Endothelial cell of umbilical vein (primary cell): ENCODE measurements around the gene IP6K3. TPM values are rescaled to one million over a fixed set of nuclear protein-coding genes. Genes with fewer than 3 reads are reported as not detected.

Source experiments
- BruUV-seq: library from RNA; stranded (reverse); fragments of 400-500 nt; replicated peaks from 2 replicates; lab custom pipeline; 2021; lab: Mats Ljungman, UMichigan
- CTCF ChIA-PET: fragments of 300-600, 350-600 bp; sonication (Branson Sonifier 250); formaldehyde crosslinking; loops from one replicate; lab custom pipeline; 2021; ENCODE audit warnings: antibody characterized with exemption, inconsistent platforms; lab: Charles Lee
- POLR2A ChIA-PET: fragments of 300-600, 350-600 bp; sonication (Branson Sonifier 250); formaldehyde crosslinking; loops from one replicate; lab custom pipeline; 2021; ENCODE audit warnings: antibody characterized with exemption, inconsistent platforms; lab: Charles Lee
- DNase-seq: peaks from one replicate; pipeline ENCODE4 v3.0.0-alpha.2; 2011; ENCODE audit warnings: low read depth, low spot score
- FAIRE-seq: peaks from 2 replicates; lab custom pipeline; 2011; peaks lifted over from hg19 to GRCh38; lab: Jason Lieb, UNC
- H2AFZ ChIP-seq: 2 replicates; pipeline ENCODE4 v1.6.0; 2012; ENCODE audit warnings: low read depth, low read length, control low read depth, inconsistent platforms
- H3K27ac ChIP-seq: 2 replicates; pipeline ENCODE4 v1.5.1; 2011; ENCODE audit warnings: low read depth, mild to moderate bottlenecking, control low read depth, low read length, moderate library complexity; ENCODE audit not compliant: insufficient read depth
- H3K27me3 ChIP-seq, 2 experiments: 2 replicates each; pipeline versions ENCODE4 v1.6.0 to v1.6.1; 2011; ENCODE audit warnings: low read length in 2 of 2, mixed read lengths in 1 of 2; ENCODE audit not compliant: control insufficient read depth in 2 of 2, insufficient read depth in 2 of 2
- H3K36me3 ChIP-seq, 2 experiments: 2 replicates in 1 of 2; 3 replicates in 1 of 2; pipeline ENCODE4 v1.5.1; 2011; ENCODE audit warnings: low read length in 2 of 2, mild to moderate bottlenecking in 1 of 2, moderate library complexity in 1 of 2; ENCODE audit not compliant: control insufficient read depth in 2 of 2, insufficient read depth in 2 of 2; ENCODE audit errors: extremely low read depth in 1 of 2
- H3K4me1 ChIP-seq: 3 replicates; pipeline ENCODE4 v1.5.1; 2011; ENCODE audit warnings: mild to moderate bottlenecking, low read length; ENCODE audit not compliant: control insufficient read depth, insufficient read depth; ENCODE audit errors: extremely low read depth
- H3K4me2 ChIP-seq: 2 replicates; pipeline ENCODE4 v1.6.1; 2011; ENCODE audit warnings: low read length, control low read depth, mixed read lengths; ENCODE audit not compliant: insufficient read depth
- H3K4me3 ChIP-seq, 3 experiments: fragments of 200-600 bp in 1 of 3; sonication (generic), shearing (Covaris generic) in 1 of 3; replicated peaks in 1 of 3; 2 replicates each; pipeline ENCODE4 v1.5.1; 2011 to 2016; ENCODE audit warnings: control low read depth in 3 of 3, low read length in 3 of 3, mild to moderate bottlenecking in 2 of 3, inconsistent platforms in 1 of 3, low read depth in 1 of 3, moderate library complexity in 1 of 3; ENCODE audit not compliant: insufficient read depth in 1 of 3
- H3K79me2 ChIP-seq: 2 replicates; pipeline ENCODE4 v1.6.0; 2012; ENCODE audit warnings: low read length, inconsistent platforms; ENCODE audit not compliant: control insufficient read depth, insufficient read depth
- H3K9ac ChIP-seq: replicated peaks from 2 replicates; pipeline ENCODE3; 2011; ENCODE audit warnings: low read length, control low read depth; ENCODE audit not compliant: insufficient read depth; ENCODE audit errors: extremely low read depth
- H3K9me1 ChIP-seq: replicated peaks from 3 replicates; pipeline ENCODE4 v1.6.0; 2011; ENCODE audit warnings: mild to moderate bottlenecking, low read length; ENCODE audit not compliant: control insufficient read depth, insufficient read depth; ENCODE audit errors: extremely low read depth
- H3K9me3 ChIP-seq: replicated peaks from 2 replicates; pipeline ENCODE4 v1.5.1; 2012; ENCODE audit warnings: low read length, inconsistent platforms; ENCODE audit not compliant: control insufficient read depth, insufficient read depth
- H4K20me1 ChIP-seq: replicated peaks from 2 replicates; pipeline ENCODE3; 2011; ENCODE audit warnings: mild to moderate bottlenecking, low read length; ENCODE audit not compliant: control insufficient read depth, insufficient read depth; ENCODE audit errors: extremely low read depth
- EZH2 ChIP-seq: IDR thresholded peaks from 2 replicates; pipeline ENCODE4 v1.6.1; 2012; ENCODE audit warnings: borderline replicate concordance, low read depth, mild to moderate bottlenecking, moderate library complexity, low read length, inconsistent platforms; ENCODE audit not compliant: severe bottlenecking
- FOS ChIP-seq: IDR thresholded peaks from 2 replicates; pipeline ENCODE4 v1.6.1; 2011; ENCODE audit warnings: mild to moderate bottlenecking, low read length, moderate library complexity, borderline replicate concordance; ENCODE audit not compliant: insufficient read depth
- GATA2 ChIP-seq: IDR thresholded peaks from 2 replicates; pipeline ENCODE4 v1.7.0; 2011; ENCODE audit warnings: low read depth, mild to moderate bottlenecking, moderate library complexity, mixed read lengths, low read length; ENCODE audit not compliant: insufficient read length, insufficient read depth
- JUN ChIP-seq: IDR thresholded peaks from 2 replicates; pipeline ENCODE4 v1.6.1; 2011; ENCODE audit warnings: borderline replicate concordance, low read depth; ENCODE audit not compliant: insufficient read length, insufficient read depth
- MYC ChIP-seq: IDR thresholded peaks from one replicate; pipeline ENCODE4 v1.6.1; 2011; ENCODE audit warnings: mild to moderate bottlenecking, low read depth, low read length
- POLR2A ChIP-seq: IDR thresholded peaks from 2 replicates; pipeline ENCODE4 v1.6.1; 2012; ENCODE audit warnings: low read depth, mild to moderate bottlenecking, control low read depth, low read length
- POLR2AphosphoS5 ChIP-seq: IDR thresholded peaks from 2 replicates; pipeline ENCODE4 v1.6.1; 2012; ENCODE audit warnings: low read depth, mild to moderate bottlenecking, control low read depth, low read length, moderate library complexity; ENCODE audit not compliant: insufficient read depth
- dilution Hi-C: fragments of 300-500 bp; cut with MboI; formaldehyde crosslinking; loops from one replicate; pipeline ENCODE4 v1.15.0; 2019; ENCODE audit warnings: low sequenced_read_pairs; ENCODE audit not compliant: extremely low pct_ligation_motif_present
- intact Hi-C: fragments of 100-400 bp; cut with micrococcal nuclease; formaldehyde crosslinking; loops from one replicate; pipeline ENCODE4 v1.10.0; 2022
- polyA plus RNA-seq, 4 experiments: library from polyadenylated mRNA; depleted of rRNA in 3 of 4; stranded (reverse) in 3 of 4; unstranded in 1 of 4; fragments of >200 nt; gene quantifications; 2 replicates each; pipeline versions ENCODE4 v1.2.1 to v1.2.3, GENCODE V29; 2011 to 2012; ENCODE audit warnings: missing spikeins in 1 of 4
- total RNA-seq: library from RNA; stranded (reverse); gene quantifications from 2 replicates; pipeline ENCODE4 v1.2.3, GENCODE V29; 2021
- TF ChIP-seq, protein P1 (sequence below): IDR thresholded peaks from 2 replicates; pipeline ENCODE4 v1.6.1; 2011; ENCODE audit not compliant: insufficient read depth, insufficient read length
- TF ChIP-seq, protein P2 (sequence below), 2 donors: IDR thresholded peaks; 1 replicate in 1 of 2; 2 replicates in 1 of 2; pipeline ENCODE4 v1.5.1; 2011; ENCODE audit warnings: low read length in 2 of 2, mild to moderate bottlenecking in 2 of 2, moderate library complexity in 2 of 2, control low read depth in 1 of 2, inconsistent platforms in 1 of 2, low read depth in 1 of 2; ENCODE audit not compliant: insufficient read depth in 1 of 2; ENCODE audit errors: extremely low read depth in 1 of 2

IP6K3 gene
- total and polyA plus RNA-seq, 2 donors (not counting 3 experiments of a cell fraction or from before 2014, with no cell fraction given), result not detected

DNA sequence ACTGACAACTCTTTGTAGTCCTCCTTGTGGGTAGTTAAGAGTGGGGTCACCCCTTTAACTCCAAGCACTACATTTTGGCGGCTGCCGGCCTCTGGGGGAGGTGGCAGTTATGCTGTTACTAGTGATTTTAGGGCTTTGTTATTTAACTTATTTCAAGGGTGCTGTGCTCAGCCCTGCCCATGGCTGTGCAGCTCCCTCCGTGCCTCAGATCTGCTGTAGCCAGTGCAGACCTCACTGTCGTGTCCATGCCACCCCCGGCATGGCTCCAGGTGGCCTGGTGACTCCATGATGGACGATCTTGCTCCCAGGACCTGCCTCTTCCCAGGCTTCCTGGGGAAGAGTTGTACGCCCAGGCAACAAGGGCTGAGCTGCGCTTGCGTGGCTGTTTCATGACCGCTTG, 50.6 kb downstream of the IP6K3 start:
- H4K20me1 ChIP-seq, result no peaks in the 10 kb centered on the region
- H3K9me3 ChIP-seq, result no peaks in the 10 kb centered on the region
- no peak overlapping the region for H2AFZ ChIP-seq
- peaks cover 0 to 9% of the 10 kb centered on the region in 2 experiments for H3K36me3 ChIP-seq
- H3K79me2 ChIP-seq, result peaks cover 3% of the 10 kb centered on the region
- no peak overlapping the region for H3K9ac ChIP-seq
- FAIRE-seq (no peak), DNase-seq (no peak)
- ChIA-PET CTCF (interaction anchor here (5.9 kb wide), 1 partner anchor 106 kb away, joined by 47 read pairs; no protein-coding TSS in a partner anchor), POLR2A (no interaction called here)
- H3K4me3 ChIP-seq, result no peak overlapping the region
- TSS peak; percentile 76 for BruUV-seq
- intact Hi-C loops, result loop anchor here (2.0 kb wide), 1 partner anchor 23 kb away; no protein-coding TSS in a partner anchor
- H3K9me1 ChIP-seq, result no peaks in the 10 kb centered on the region
- no peaks in the 10 kb centered on the region for H3K27me3 ChIP-seq
- H3K27ac ChIP-seq, result peak overlapping the region; percentile 89
- peaks cover 76% of the 10 kb centered on the region for H3K4me1 ChIP-seq
- no peak overlapping the region for H3K4me2 ChIP-seq
- TF ChIP-seq POLR2A (no peak), EZH2 (no peak)
- dilution Hi-C loops, result no loop called here

DNA sequence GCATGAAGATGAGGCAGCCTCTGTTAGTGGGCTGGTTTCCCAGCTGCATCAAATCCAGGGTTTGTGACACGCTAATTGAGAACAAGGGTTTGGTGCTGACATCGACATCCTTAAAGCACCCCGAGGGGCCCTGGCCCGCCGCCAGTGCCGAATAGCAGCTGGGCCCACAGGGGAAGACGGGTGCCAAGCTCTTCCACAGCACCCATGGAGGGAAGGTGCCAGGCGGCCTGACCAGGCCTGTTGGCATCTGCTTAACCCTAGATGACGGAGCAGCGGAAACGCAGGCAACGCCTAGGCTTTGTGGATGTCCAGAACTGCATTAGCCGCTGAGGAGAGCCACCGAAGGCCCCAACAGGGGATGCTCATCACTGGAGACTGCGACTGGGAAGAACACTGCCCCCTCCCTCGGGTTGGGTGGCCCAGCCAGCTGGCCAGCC, 51.2 kb downstream of the IP6K3 start:
- H3K4me2 ChIP-seq, result no peak overlapping the region

More for the DNA sequence above, 51.2 kb downstream of the IP6K3 start:
- Histone ChIP-seq H3K4me1 (peaks cover 74% of the 10 kb centered on the region), H3K27ac (peak overlapping the region; percentile 89), H3K27me3 (no peaks in the 10 kb centered on the region), H2AFZ (no peak overlapping the region), H3K9ac (no peak overlapping the region), H3K9me1 (no peaks in the 10 kb centered on the region), H3K79me2 (peaks cover 3% of the 10 kb centered on the region), H3K9me3 (no peaks in the 10 kb centered on the region), H3K36me3 (peaks cover 0 to 12% of the 10 kb centered on the region in 2 experiments), H4K20me1 (no peaks in the 10 kb centered on the region), H3K4me3 (no peak overlapping the region)
- dilution Hi-C loops, result no loop called here
- DNase-seq (no peak), FAIRE-seq (no peak)
- BruUV-seq, result no TSS peak
- TF ChIP-seq FOS (no peak), POLR2AphosphoS5 (no peak), JUN (no peak), GATA2 (no peak), MYC (no peak), POLR2A (no peak), EZH2 (no peak)
- TF ChIP-seq, protein P1, sequence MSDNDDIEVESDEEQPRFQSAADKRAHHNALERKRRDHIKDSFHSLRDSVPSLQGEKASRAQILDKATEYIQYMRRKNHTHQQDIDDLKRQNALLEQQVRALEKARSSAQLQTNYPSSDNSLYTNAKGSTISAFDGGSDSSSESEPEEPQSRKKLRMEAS, result no peak
- TF ChIP-seq, protein P2, sequence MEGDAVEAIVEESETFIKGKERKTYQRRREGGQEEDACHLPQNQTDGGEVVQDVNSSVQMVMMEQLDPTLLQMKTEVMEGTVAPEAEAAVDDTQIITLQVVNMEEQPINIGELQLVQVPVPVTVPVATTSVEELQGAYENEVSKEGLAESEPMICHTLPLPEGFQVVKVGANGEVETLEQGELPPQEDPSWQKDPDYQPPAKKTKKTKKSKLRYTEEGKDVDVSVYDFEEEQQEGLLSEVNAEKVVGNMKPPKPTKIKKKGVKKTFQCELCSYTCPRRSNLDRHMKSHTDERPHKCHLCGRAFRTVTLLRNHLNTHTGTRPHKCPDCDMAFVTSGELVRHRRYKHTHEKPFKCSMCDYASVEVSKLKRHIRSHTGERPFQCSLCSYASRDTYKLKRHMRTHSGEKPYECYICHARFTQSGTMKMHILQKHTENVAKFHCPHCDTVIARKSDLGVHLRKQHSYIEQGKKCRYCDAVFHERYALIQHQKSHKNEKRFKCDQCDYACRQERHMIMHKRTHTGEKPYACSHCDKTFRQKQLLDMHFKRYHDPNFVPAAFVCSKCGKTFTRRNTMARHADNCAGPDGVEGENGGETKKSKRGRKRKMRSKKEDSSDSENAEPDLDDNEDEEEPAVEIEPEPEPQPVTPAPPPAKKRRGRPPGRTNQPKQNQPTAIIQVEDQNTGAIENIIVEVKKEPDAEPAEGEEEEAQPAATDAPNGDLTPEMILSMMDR (IDR thresholded peaks at IDR 0.05; ENCODE audit: extremely low read depth in 1 of 2, insufficient read depth in 1 of 2, low read depth in 1 of 2, low read length in 2 of 2), result no peak
- intact Hi-C loops, result no loop called here
- ChIA-PET POLR2A (interaction anchor here (1.7 kb wide), 1 partner anchor 16 kb away, joined by 7 read pairs; the partner anchor contains the start of gene UQCC2), CTCF (interaction anchor here (1.1 to 5.9 kb wide), 4 partner anchors 23 to 106 kb away, joined by 3 to 47 read pairs (median 4); no protein-coding TSS in a partner anchor)
